PFSK-1 (cell line): ENCODE results near the gene KLHL26.

Experiments used
- POLR2AphosphoS5 ChIP-seq: IDR thresholded peaks from 2 replicates; pipeline ENCODE4 v1.6.1; 2012; ENCODE audit warnings: low read depth, mild to moderate bottlenecking, control low read depth, low read length, moderate library complexity
- TAF1 ChIP-seq: IDR thresholded peaks from 2 replicates; pipeline ENCODE4 v1.6.1; 2012; ENCODE audit warnings: low read length, control low read depth, borderline replicate concordance; ENCODE audit not compliant: insufficient read depth
- TF ChIP-seq, protein P1 (sequence below), 2 experiments: IDR thresholded peaks; 2 replicates each; pipeline versions ENCODE4 v1.6.1 to v1.8.0; 2011 to 2012; ENCODE audit warnings: low read depth in 2 of 2, low read length in 2 of 2, control low read depth in 1 of 2, inconsistent platforms in 1 of 2, mild to moderate bottlenecking in 1 of 2, moderate library complexity in 1 of 2; ENCODE audit not compliant: insufficient read depth in 1 of 2

DNA sequence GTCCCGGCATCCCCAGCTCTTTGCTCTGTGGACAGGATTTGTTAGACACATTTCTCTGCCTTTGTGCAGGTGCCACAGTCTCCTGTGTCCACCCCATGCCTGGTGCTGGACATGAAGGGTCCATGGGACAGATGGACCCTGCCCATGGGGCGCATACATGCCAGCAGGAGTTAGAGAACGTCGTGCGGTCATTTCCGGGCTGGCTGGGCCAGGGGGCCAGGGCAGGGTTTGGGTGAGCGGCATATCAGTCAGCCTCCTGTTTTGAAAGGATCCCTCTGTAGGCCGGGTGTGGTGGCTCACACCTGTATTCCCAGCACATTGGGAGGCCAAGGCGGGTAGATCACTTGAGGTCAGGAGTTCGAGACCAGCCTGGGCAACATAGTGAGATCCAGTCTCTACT lies 11.0 kb downstream of the KLHL26 start:
- TF ChIP-seq POLR2AphosphoS5 (no peak), TAF1 (no peak)
- TF ChIP-seq, protein P1, sequence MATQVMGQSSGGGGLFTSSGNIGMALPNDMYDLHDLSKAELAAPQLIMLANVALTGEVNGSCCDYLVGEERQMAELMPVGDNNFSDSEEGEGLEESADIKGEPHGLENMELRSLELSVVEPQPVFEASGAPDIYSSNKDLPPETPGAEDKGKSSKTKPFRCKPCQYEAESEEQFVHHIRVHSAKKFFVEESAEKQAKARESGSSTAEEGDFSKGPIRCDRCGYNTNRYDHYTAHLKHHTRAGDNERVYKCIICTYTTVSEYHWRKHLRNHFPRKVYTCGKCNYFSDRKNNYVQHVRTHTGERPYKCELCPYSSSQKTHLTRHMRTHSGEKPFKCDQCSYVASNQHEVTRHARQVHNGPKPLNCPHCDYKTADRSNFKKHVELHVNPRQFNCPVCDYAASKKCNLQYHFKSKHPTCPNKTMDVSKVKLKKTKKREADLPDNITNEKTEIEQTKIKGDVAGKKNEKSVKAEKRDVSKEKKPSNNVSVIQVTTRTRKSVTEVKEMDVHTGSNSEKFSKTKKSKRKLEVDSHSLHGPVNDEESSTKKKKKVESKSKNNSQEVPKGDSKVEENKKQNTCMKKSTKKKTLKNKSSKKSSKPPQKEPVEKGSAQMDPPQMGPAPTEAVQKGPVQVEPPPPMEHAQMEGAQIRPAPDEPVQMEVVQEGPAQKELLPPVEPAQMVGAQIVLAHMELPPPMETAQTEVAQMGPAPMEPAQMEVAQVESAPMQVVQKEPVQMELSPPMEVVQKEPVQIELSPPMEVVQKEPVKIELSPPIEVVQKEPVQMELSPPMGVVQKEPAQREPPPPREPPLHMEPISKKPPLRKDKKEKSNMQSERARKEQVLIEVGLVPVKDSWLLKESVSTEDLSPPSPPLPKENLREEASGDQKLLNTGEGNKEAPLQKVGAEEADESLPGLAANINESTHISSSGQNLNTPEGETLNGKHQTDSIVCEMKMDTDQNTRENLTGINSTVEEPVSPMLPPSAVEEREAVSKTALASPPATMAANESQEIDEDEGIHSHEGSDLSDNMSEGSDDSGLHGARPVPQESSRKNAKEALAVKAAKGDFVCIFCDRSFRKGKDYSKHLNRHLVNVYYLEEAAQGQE (IDR thresholded peaks at IDR 0.05; ENCODE audit: insufficient read depth in 1 of 2, low read depth in 2 of 2, low read length in 2 of 2) = no peak
